RPMI8226 (cell line): ENCODE measurements around the gene FBXO10.

Experiments
- DNase-seq: peaks from one replicate; pipeline ENCODE4 v3.0.0-alpha.2; 2015

Gene FBXO10

GRCh38 chr9:37592108-37592951 lies 16.1 kb upstream of the FBXO10 start, which contains the start of gene TOMM5:
TSS of gene TOMM5 (minus strand) at chr9:37592597. CDS start at chr9:37592532, 65 bp downstream.
- DNase-seq: peak; percentile 93

- DNase-seq: no peak
These were observed 11.3 kb upstream of the FBXO10 start for GRCh38 chr9:37587521-37587920.

- no peak for DNase-seq
These were observed 7.4 kb upstream of the FBXO10 start for GRCh38 chr9:37583522-37584121.

- peak; percentile 57 for DNase-seq
These were observed 6.5 kb upstream of the FBXO10 start for GRCh38 chr9:37582548-37583157.

- DNase-seq: no peak
These were observed 667 bp downstream of the FBXO10 start for GRCh38 chr9:37575511-37575914.

- DNase-seq: no peak
These were observed 1.2 kb downstream of the FBXO10 start for GRCh38 chr9:37575001-37575400.

GRCh38 chr9:37574241-37574721 lies 1.9 kb downstream of the FBXO10 start:
- no peak for DNase-seq

- no peak for DNase-seq
These were observed 4.9 kb downstream of the FBXO10 start for GRCh38 chr9:37571282-37571681.

GRCh38 chr9:37566716-37567115 lies 9.5 kb downstream of the FBXO10 start:
- no peak for DNase-seq

- DNase-seq: no peak
These were observed 10.2 kb downstream of the FBXO10 start for GRCh38 chr9:37565661-37566618.

- no peak for DNase-seq
These were observed 11.3 kb downstream of the FBXO10 start for GRCh38 chr9:37564916-37565315.

- no peak for DNase-seq
These were observed 12.2 kb downstream of the FBXO10 start for GRCh38 chr9:37563806-37564513.

GRCh38 chr9:37562826-37563225 lies 13.4 kb downstream of the FBXO10 start:
- no peak for DNase-seq

GRCh38 chr9:37561682-37562081 lies 14.5 kb downstream of the FBXO10 start:
- no peak for DNase-seq

- no peak for DNase-seq
These were observed 16.2 kb downstream of the FBXO10 start for GRCh38 chr9:37559855-37560592.

GRCh38 chr9:37559125-37559524 lies 17.1 kb downstream of the FBXO10 start:
- DNase-seq: no peak

GRCh38 chr9:37555786-37556185 lies 20.4 kb downstream of the FBXO10 start:
- DNase-seq: no peak

GRCh38 chr9:37554318-37554717 lies 21.9 kb downstream of the FBXO10 start:
- no peak for DNase-seq

- DNase-seq: no peak
These were observed 24.3 kb downstream of the FBXO10 start for GRCh38 chr9:37551888-37552287.

GRCh38 chr9:37551468-37551867 lies 24.7 kb downstream of the FBXO10 start:
- DNase-seq: no peak

- no peak for DNase-seq
These were observed 25.4 kb downstream of the FBXO10 start for GRCh38 chr9:37550781-37551180.
